HUES6 (cell line): ENCODE data around the gene B3GLCT.

ENCODE experiments used
- H3K27ac ChIP-seq: 2 replicates; pipeline ENCODE4 v1.7.0; 2013; ENCODE audit warnings: low read depth, mild to moderate bottlenecking, low read length, inconsistent platforms
- H3K27me3 ChIP-seq: 2 replicates; pipeline ENCODE4 v1.6.1; 2013; ENCODE audit warnings: low read length; ENCODE audit not compliant: control insufficient read depth, insufficient read depth
- H3K36me3 ChIP-seq: 2 replicates; pipeline ENCODE4 v1.6.1; 2013; ENCODE audit warnings: low read length; ENCODE audit not compliant: control insufficient read depth, insufficient read depth
- H3K4me1 ChIP-seq: 2 replicates; pipeline ENCODE4 v1.6.1; 2013; ENCODE audit warnings: low read length; ENCODE audit not compliant: control insufficient read depth, insufficient read depth
- H3K4me3 ChIP-seq: 2 replicates; pipeline ENCODE4 v1.5.1; 2013; ENCODE audit warnings: low read depth, low read length
- H3K9ac ChIP-seq: one replicate; pipeline ENCODE4 v1.6.1; 2013; ENCODE audit warnings: mild to moderate bottlenecking, low read length
- H3K9me3 ChIP-seq: 2 replicates; pipeline ENCODE4 v1.6.1; 2013; ENCODE audit warnings: low read depth, low read length; ENCODE audit not compliant: control insufficient read depth, insufficient read depth

The B3GLCT gene

GRCh38 chr13:31199849-31200636 is at the start of gene B3GLCT:
Gene B3GLCT (plus strand): TSS chr13:31199975. CDS start chr13:31200085, 110 bp downstream.
- Histone ChIP-seq H3K27me3 (no peaks in the 10 kb centered on the region), H3K9ac (peak within 1 kb of the TSS; percentile 92), H3K4me1 (no peaks in the 10 kb centered on the region), H3K9me3 (no peaks in the 10 kb centered on the region), H3K27ac (no peak within 1 kb of the TSS; the same call in 1 of the 2 replicates), H3K4me3 (peak within 1 kb of the TSS; percentile 67), H3K36me3 (no peaks in the 10 kb centered on the region)

- peaks cover 99% of the 10 kb centered on the region for H3K36me3 ChIP-seq
- no peaks in the 10 kb centered on the region for H3K9me3 ChIP-seq
- no peak overlapping the region for H3K27ac ChIP-seq
- no peak overlapping the region for H3K9ac ChIP-seq
- no peaks in the 10 kb centered on the region for H3K27me3 ChIP-seq
- H3K4me3 ChIP-seq: no peak overlapping the region
- H3K4me1 ChIP-seq: no peaks in the 10 kb centered on the region
Measured at GRCh38 chr13:31150315-31150985, 49.3 kb upstream of the B3GLCT start.

- no peak overlapping the region for H3K9ac ChIP-seq
- H3K27me3 ChIP-seq: no peaks in the 10 kb centered on the region
- H3K27ac ChIP-seq: no peak overlapping the region
- H3K36me3 ChIP-seq: peaks cover 93% of the 10 kb centered on the region
- H3K4me1 ChIP-seq: no peaks in the 10 kb centered on the region
- no peaks in the 10 kb centered on the region for H3K9me3 ChIP-seq
- H3K4me3 ChIP-seq: no peak overlapping the region
Measured at GRCh38 chr13:31151837-31152236, 47.9 kb upstream of the B3GLCT start.

GRCh38 chr13:31154939-31155338 is 44.8 kb upstream of the B3GLCT start:
- Histone ChIP-seq H3K9ac (no peak overlapping the region), H3K27ac (no peak overlapping the region), H3K4me3 (no peak overlapping the region), H3K36me3 (peaks cover 70% of the 10 kb centered on the region), H3K27me3 (no peaks in the 10 kb centered on the region), H3K4me1 (peaks cover 11% of the 10 kb centered on the region), H3K9me3 (no peaks in the 10 kb centered on the region)

DNA sequence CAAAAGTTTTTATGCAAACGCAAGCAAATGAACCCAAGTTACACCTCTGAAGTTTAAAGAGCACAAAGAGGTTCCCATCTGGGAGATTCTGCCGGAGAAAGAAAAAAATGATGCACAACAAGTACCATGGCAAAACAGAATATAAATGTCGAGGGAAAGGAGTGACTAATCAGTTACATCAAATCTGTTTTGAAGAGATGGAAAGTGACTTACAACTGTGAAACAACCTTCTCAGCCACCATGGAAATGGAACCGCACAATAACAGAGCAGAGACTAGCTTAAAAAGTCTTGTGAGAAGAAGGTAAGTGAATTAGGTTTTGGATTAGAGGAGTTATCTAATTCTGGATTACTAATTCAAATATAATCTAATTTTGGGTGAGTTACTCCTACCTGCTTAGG is 40.5 kb upstream of the B3GLCT start:
- peak overlapping the region; percentile 87 for H3K4me3 ChIP-seq
- H3K27ac ChIP-seq: no peak overlapping the region
- H3K9ac ChIP-seq: no peak overlapping the region
- peaks cover 21% of the 10 kb centered on the region for H3K4me1 ChIP-seq
- H3K36me3 ChIP-seq: peaks cover 27% of the 10 kb centered on the region
- no peaks in the 10 kb centered on the region for H3K27me3 ChIP-seq
- no peaks in the 10 kb centered on the region for H3K9me3 ChIP-seq

DNA sequence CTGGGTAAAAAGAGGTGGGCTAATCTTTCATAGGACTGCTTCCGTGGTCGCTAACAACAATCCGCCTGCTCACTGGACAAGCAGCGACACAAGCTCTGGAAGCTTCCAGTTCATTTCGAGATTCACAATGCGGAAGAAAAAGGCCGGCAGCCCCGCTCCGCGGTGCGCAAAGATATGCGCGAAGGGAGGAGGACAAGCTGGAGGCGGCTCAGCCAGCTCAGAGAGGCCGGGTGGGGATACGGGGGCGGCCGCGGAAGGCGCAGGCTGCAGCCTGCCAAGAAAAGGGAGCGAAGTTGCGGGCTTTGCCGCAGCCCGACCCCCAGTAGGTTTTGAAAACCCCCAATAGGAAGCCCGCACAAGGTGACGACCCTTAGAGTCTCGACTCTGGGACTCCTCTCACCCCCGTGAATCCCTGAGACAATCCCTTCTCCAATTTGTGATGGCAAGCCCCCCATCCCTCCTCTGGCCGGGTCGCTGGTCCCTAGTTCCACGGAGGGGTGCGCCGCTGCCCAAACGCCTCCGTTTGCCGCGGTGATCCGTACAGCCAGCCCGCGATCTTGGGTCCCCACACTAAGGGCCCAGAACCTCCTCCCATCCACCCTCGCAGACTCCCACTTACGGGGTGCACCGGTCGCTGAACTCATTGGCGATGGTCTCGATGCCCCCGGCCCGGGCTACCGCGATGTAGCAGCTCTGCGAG is 38.8 kb upstream of the B3GLCT start:
- Histone ChIP-seq H3K36me3 (peaks cover 11% of the 10 kb centered on the region), H3K4me3 (peak overlapping the region; percentile 87), H3K9me3 (no peaks in the 10 kb centered on the region), H3K4me1 (peaks cover 21% of the 10 kb centered on the region), H3K27me3 (no peaks in the 10 kb centered on the region), H3K27ac (no peak overlapping the region; the same call in 1 of the 2 replicates), H3K9ac (peak overlapping the region; percentile 82)

DNA sequence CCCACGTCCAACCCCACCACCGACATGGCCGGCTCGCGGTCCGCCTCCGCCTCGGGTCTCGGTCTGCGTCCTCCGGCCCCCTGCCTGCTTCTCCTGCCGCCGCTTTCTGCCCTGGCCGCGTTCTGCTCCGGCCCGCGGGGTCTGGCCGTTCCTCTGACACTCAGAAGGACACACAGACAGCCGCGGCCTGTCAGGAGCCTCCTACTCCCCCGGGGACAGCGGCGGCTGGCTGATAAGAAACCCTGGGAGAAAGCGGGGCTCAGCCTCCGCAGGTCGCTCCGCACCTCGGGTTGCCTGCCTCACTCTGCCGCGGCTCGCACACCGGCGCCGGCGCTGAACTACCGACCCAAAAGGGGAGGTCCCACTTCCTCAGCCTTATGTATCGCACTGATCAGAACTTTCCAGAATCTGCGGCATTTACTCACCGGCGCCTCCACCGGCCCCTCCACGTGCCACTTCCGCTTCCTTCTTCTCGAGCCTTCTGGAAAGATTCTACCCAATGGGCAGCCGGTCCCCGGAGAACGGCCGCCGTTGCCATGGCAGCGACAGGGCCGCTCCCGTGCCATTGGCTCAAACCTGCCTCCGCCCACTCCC is 38.1 kb upstream of the B3GLCT start, which contains the start of gene HSPH1:
Gene HSPH1 (minus strand): TSS at position 348 of the 594 bp plus-strand sequence. CDS start 322 bp downstream, at position 26.
- H3K9ac ChIP-seq: peak within 1 kb of the TSS; percentile 82
- H3K4me3 ChIP-seq: peak within 1 kb of the TSS; percentile 87
- H3K9me3 ChIP-seq: no peaks in the 10 kb centered on the region
- H3K4me1 ChIP-seq: peaks cover 21% of the 10 kb centered on the region
- peak within 1 kb of the TSS; percentile 26; the same call in 1 of the 2 replicates for H3K27ac ChIP-seq
- no peaks in the 10 kb centered on the region for H3K27me3 ChIP-seq
- H3K36me3 ChIP-seq: peaks cover 10% of the 10 kb centered on the region

DNA sequence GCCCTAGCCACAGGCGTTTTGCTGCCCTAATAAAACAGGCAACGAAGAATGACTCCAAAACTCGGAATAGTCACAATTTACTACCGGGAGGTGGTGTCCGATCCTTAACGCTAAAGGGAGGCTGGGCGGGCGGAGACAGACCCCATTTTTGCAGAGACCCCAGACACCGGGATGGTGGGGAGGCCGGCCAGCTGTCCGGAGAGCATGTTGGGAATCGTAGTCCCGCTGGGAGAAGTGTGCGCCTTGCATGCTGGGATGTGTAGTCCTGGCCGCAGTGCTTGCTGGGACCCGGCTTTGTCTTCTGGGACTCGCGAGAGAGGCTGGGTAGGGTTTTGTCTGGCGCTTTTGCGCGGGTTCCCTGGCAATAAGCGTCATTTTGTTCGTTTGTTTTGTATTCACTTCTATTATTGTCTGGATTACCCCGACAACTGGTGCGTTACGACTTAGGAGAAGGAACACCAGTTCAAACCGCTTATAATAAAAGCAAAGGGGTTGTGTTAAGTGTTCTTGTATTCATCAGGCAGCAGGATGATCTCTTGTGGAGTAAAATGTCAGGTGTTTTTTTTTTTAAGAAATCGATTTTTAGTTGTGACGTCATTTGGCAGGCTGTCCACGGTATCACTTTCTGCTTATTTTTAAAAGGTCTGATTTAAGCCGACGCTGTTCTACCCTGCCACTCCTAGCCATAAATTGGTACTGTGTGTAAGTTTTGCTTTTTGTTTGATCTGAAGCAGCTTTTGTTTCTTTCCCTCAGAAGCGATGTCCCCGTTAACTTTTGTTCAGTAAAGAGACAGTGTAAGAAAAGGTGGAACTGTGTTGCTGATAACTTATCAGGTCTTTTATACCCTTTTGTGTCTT is 37.4 kb upstream of the B3GLCT start:
- no peaks in the 10 kb centered on the region for H3K27me3 ChIP-seq
- peak overlapping the region; percentile 26; the same call in 1 of the 2 replicates for H3K27ac ChIP-seq
- H3K4me1 ChIP-seq: peaks cover 21% of the 10 kb centered on the region
- peaks cover 3% of the 10 kb centered on the region; the same call in 1 of the 2 replicates for H3K36me3 ChIP-seq
- H3K4me3 ChIP-seq: peak overlapping the region; percentile 87
- H3K9me3 ChIP-seq: no peaks in the 10 kb centered on the region
- H3K9ac ChIP-seq: peak overlapping the region; percentile 77

DNA sequence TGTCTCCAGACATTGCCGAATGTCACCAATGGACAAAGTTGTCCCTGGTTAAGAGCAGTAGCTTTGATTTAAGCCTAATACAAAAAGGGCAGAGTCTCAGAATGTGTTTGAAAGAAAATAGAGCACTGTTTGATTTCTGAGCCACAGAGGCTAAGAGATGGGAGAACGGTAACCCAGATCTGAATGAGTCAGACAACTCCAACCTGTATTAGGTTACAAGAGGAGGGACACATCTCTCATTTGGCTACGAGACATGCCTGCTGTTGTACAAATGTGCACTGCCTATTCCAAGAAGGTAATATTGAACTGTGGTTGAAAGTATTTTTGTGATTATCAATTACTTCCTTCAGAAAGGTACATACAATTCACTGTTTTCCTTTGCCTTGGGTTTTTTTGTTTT is 33.2 kb upstream of the B3GLCT start:
- Histone ChIP-seq H3K9me3 (no peaks in the 10 kb centered on the region), H3K36me3 (no peaks in the 10 kb centered on the region), H3K9ac (no peak overlapping the region), H3K27me3 (no peaks in the 10 kb centered on the region), H3K27ac (no peak overlapping the region), H3K4me1 (peaks cover 4% of the 10 kb centered on the region; the same call in 1 of the 2 replicates), H3K4me3 (no peak overlapping the region)

DNA sequence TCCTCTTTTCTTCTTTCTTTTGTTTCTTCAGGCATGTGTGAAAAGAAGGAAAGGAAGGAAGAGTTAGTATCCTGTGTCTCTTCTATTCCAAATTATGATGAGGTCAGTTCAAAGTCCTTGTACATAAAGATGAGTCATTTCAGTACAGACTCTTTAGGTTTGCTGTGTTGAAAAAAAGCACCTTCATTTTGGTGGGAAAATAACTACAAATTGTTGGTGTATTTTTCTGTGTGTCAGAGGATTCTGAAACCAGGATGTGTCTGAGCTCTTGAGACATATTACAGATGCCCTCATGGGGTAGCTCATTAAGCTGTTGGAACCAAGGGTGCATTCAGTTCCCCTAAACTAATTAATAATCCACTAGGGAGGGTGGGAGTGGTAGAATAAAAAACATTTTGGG is 32.3 kb upstream of the B3GLCT start:
- H3K4me3 ChIP-seq: no peak overlapping the region

More for the DNA sequence above, 32.3 kb upstream of the B3GLCT start:
- Histone ChIP-seq H3K36me3 (no peaks in the 10 kb centered on the region), H3K4me1 (peaks cover 4% of the 10 kb centered on the region; the same call in 1 of the 2 replicates), H3K9ac (no peak overlapping the region), H3K27me3 (no peaks in the 10 kb centered on the region), H3K9me3 (no peaks in the 10 kb centered on the region), H3K27ac (no peak overlapping the region)
